Testis (tissue), 3 donors: ENCODE measurements around the gene SYT8. TPM values are rescaled to one million over a fixed set of nuclear protein-coding genes. Genes with fewer than 3 reads are reported as not detected.
"Not testable (repeated sequence)": the region's sequence is repeated elsewhere in the genome, so short reads cannot be mapped to it uniquely, and the experiment has no call there.

Source experiments
- DNase-seq: peaks from one replicate; pipeline ENCODE4 v3.0.0-alpha.2; 2019
- H3K27ac ChIP-seq, 2 donors: fragments of 200-600 bp; sonication (generic); one replicate each; pipeline ENCODE4 v1.5.1; 2019
- H3K27me3 ChIP-seq: fragments of 200-600 bp; sonication (generic); one replicate; pipeline ENCODE4 v1.5.1; 2019
- H3K36me3 ChIP-seq: fragments of 200-600 bp; sonication (generic); one replicate; pipeline ENCODE4 v1.5.1; 2017; ENCODE audit warnings: low read depth; ENCODE audit errors: missing control alignments
- H3K4me1 ChIP-seq: fragments of 200-600 bp; sonication (generic); one replicate; pipeline ENCODE4 v1.5.1; 2019
- H3K4me3 ChIP-seq, 2 donors: fragments of 200-600 bp; sonication (generic); one replicate each; pipeline ENCODE4 v1.5.1; 2017 to 2019
- H3K9me3 ChIP-seq: fragments of 200-600 bp; sonication (generic); one replicate; pipeline ENCODE4 v1.5.1; 2017
- POLR2A ChIP-seq: fragments of 450-650 bp; IDR thresholded peaks from one replicate; pipeline ENCODE4 v1.6.1; 2017; ENCODE audit warnings: antibody characterized with exemption, mild to moderate bottlenecking, moderate library complexity
- WGBS, 2 donors: methylation state at CpG; one replicate each; pipeline ENCODE4 v1.1.5; 2018; 5-methylcytosine and 5-hydroxymethylcytosine counted together
- intact Hi-C: fragments of 100-400 bp; cut with DNase I; formaldehyde crosslinking; loops from one replicate; pipeline ENCODE4 v1.15.1; 2023; ENCODE audit warnings: low total_unique reads
- polyA plus RNA-seq: library from polyadenylated mRNA; stranded (reverse); fragments of 350-450 nt; fragmentation: Illumina TruSeq; extraction: RNeasy Lipid Tissue Mini Kit (QIAGEN cat#74804); gene quantifications from one replicate; pipeline ENCODE4 v1.2.3, GENCODE V29; 2014; ENCODE audit warnings: low read depth, low replicate concordance; ENCODE audit not compliant: insufficient read depth
- total RNA-seq, 2 donors: library from RNA; depleted of rRNA; stranded (reverse); fragments of >200 nt; gene quantifications; one replicate each; pipeline ENCODE4 v1.2.3, GENCODE V29; 2016
- TF ChIP-seq, protein P1 (sequence below), 3 experiments: fragments of 450-650 bp in 2 of 3; fragments of 200-600 bp in 1 of 3; sonication (generic) in 1 of 3; IDR thresholded peaks; one replicate each; pipeline ENCODE4 v1.5.1; 2016 to 2019; ENCODE audit warnings: antibody characterized with exemption in 3 of 3, mild to moderate bottlenecking in 2 of 3, moderate library complexity in 1 of 3

The SYT8 gene
- total and polyA plus RNA-seq, 3 donors from 2014 or later = 0.98 to 2.7 (median 1.7) TPM

DNA sequence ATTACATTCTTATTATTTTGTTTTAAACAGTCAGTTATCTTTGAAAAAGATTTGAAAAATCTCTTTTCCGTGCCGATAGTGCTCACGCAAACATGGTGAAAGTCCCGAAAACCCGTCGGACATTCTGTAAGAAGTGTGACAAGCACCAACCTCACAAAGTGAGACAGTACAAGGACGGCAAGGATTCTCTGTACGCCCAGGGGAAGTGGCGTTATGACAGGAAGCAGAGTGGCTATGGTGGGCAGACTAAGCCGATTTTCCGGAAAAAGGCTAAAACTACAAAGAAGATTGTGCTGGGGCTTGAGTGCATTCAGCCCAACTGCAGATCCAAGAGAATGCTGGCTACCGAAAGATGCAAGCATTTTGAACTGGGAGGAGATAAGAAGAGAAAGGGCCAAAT, 42.3 kb upstream of the SYT8 start:
- Histone ChIP-seq H3K36me3 (no peaks in the 10 kb centered on the region), H3K27me3 (no peaks in the 10 kb centered on the region), H3K9me3 (no peaks in the 10 kb centered on the region), H3K4me3 (no peak overlapping the region), H3K27ac (no peak overlapping the region), H3K4me1 (no peaks in the 10 kb centered on the region)
- intact Hi-C loops = no loop called here
- no peak for TF ChIP-seq POLR2A
- TF ChIP-seq, protein P1, sequence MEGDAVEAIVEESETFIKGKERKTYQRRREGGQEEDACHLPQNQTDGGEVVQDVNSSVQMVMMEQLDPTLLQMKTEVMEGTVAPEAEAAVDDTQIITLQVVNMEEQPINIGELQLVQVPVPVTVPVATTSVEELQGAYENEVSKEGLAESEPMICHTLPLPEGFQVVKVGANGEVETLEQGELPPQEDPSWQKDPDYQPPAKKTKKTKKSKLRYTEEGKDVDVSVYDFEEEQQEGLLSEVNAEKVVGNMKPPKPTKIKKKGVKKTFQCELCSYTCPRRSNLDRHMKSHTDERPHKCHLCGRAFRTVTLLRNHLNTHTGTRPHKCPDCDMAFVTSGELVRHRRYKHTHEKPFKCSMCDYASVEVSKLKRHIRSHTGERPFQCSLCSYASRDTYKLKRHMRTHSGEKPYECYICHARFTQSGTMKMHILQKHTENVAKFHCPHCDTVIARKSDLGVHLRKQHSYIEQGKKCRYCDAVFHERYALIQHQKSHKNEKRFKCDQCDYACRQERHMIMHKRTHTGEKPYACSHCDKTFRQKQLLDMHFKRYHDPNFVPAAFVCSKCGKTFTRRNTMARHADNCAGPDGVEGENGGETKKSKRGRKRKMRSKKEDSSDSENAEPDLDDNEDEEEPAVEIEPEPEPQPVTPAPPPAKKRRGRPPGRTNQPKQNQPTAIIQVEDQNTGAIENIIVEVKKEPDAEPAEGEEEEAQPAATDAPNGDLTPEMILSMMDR (IDR thresholded peaks at IDR 0.05) = no peak
- no peak for DNase-seq
- WGBS, 2 donors = 80 to 86% methylated on average over 12 of the region's 12 CpGs

DNA sequence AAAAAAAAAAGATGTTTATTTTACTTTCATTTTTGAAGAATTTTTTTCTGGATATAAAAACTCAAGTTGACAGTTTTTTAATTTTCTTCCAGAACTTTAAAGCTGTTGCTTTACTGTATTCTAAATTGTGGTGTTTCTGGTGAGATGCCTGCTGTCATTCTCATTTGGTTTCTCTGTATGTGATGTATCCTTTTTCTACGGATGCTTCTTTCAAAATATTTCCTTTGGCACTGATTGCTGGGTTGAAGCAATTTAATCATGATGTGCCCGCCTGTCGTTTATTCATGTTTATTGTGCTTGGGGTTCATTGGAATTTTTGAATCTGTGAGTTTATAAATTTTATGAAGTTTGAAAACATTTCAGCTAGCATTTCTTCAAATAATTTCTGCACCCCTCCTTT, 41.7 kb upstream of the SYT8 start:
- no peaks in the 10 kb centered on the region for H3K9me3 ChIP-seq
- intact Hi-C loops = no loop called here
- H3K36me3 ChIP-seq = no peaks in the 10 kb centered on the region
- 73 to 75% methylated on average over 3 of the region's 3 CpGs for WGBS, 2 donors
- no peaks in the 10 kb centered on the region for H3K4me1 ChIP-seq
- H3K27ac ChIP-seq = no peak overlapping the region
- no peak overlapping the region for H3K4me3 ChIP-seq
- no peak for TF ChIP-seq POLR2A
- TF ChIP-seq, protein P1 (IDR thresholded peaks at IDR 0.05) = no peak
- DNase-seq = no peak
- no peaks in the 10 kb centered on the region for H3K27me3 ChIP-seq

DNA sequence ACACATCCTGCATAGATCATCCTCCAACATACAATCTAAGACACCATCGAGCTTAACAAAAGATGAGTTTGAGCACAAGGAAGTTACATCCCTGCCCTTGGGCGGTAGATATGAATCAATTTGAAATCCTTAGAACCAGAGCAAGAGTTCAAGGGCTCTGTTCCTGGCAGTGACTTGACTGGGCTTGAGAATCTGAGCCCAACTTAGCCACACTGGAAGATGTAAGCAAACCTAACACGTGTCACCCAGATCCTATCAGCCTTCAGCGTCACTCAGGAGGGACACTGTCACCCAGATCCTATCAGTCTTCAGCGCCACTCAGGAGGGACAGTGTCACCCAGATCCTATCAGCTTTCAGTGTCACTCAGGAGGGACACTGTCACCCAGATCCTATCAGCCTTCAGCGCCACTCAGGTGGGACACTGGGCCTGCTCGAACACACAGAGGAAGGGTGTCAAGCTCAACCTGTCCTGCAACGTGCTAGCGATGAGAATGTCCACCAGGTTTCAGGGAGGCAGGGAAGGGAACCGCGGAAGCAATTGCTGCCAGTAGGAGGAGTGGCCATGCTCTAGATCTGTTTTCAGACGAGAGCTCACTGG, 38.3 kb upstream of the SYT8 start:
- Histone ChIP-seq H3K27ac (no peak overlapping the region), H3K9me3 (no peaks in the 10 kb centered on the region), H3K4me1 (peaks cover 5% of the 10 kb centered on the region), H3K4me3 (no peak overlapping the region), H3K27me3 (no peaks in the 10 kb centered on the region), H3K36me3 (no peaks in the 10 kb centered on the region)
- no peak for DNase-seq
- WGBS, 2 donors = 85% methylated on average over 12 of the region's 12 CpGs
- intact Hi-C loops = no loop called here
- no peak for TF ChIP-seq POLR2A
- TF ChIP-seq, protein P1 (IDR thresholded peaks at IDR 0.05) = no peak

DNA sequence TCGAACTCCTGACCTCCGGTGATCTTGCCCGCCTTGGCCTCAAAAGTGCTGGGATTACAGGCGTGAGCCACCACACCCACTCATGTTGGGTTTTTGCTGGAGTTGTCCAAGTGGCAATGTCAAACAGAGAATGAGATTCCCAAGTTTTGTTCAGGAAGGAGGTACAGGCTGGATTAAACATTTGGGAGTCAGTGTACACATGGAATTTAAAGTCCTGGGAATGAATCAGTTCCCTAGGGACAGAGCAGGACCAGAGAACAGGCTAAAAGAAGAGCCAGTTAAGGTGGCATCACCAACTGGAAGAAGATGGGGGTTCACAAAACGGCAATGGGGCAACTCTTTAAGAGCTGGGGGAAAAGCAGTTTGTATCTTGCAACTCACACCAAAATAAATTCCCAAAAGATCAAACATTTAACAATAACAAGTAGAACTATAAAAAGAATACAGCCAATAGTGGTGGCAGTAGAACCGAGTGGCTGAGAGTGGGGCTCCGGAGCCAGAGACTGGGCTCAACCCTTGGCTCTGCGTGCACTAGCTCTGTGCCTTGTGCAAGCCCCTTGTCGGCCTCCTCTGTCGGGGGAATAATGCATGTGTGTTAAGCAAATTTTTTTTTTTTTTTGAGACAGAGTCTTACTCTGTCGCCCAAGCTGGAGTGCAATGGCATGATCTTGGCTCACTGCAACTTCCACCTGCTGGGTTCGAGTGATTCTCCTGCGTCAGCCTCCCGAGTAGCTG, 37.2 kb upstream of the SYT8 start:
- Histone ChIP-seq H3K4me1 (peaks cover 5% of the 10 kb centered on the region), H3K4me3 (no peak overlapping the region), H3K9me3 (no peaks in the 10 kb centered on the region), H3K27me3 (no peaks in the 10 kb centered on the region), H3K36me3 (no peaks in the 10 kb centered on the region), H3K27ac (no peak overlapping the region)
- no peak for DNase-seq
- intact Hi-C loops = no loop called here
- WGBS, 2 donors = 89 to 91% methylated on average over 14 of the region's 14 CpGs
- TF ChIP-seq, protein P1 (IDR thresholded peaks at IDR 0.05) = no peak
- TF ChIP-seq POLR2A = no peak

DNA sequence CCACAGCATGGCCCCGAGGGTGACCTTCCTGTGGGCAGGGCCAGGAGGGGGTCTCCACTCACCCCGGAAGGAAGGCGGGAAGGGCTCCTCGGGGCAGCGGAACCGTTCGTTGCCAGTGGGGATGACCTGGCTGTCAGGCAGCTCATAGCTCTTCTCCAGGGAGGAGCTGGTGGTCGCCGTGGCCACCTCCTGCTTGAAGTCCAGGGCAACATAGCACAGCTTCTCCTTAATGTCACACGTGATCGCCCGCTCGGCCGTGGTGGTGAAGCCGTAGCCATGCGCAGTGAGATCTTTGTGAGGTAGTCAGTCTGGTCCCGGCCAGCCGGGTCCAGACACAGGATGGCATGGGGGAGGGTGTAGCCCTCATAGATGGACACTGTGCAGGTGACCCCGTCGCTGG, 31.5 kb upstream of the SYT8 start:
- no peak for TF ChIP-seq POLR2A
- TF ChIP-seq, protein P1 (IDR thresholded peaks at IDR 0.05) = no peak
- intact Hi-C loops = no loop called here
- Histone ChIP-seq H3K27me3 (no peaks in the 10 kb centered on the region), H3K9me3 (no peaks in the 10 kb centered on the region), H3K36me3 (no peaks in the 10 kb centered on the region), H3K4me3 (no peak overlapping the region), H3K4me1 (peaks cover 17% of the 10 kb centered on the region), H3K27ac (no peak overlapping the region)
- no peak for DNase-seq
- 80 to 93% methylated on average over 9 to 20 of the region's 20 CpGs for WGBS, 2 donors

DNA sequence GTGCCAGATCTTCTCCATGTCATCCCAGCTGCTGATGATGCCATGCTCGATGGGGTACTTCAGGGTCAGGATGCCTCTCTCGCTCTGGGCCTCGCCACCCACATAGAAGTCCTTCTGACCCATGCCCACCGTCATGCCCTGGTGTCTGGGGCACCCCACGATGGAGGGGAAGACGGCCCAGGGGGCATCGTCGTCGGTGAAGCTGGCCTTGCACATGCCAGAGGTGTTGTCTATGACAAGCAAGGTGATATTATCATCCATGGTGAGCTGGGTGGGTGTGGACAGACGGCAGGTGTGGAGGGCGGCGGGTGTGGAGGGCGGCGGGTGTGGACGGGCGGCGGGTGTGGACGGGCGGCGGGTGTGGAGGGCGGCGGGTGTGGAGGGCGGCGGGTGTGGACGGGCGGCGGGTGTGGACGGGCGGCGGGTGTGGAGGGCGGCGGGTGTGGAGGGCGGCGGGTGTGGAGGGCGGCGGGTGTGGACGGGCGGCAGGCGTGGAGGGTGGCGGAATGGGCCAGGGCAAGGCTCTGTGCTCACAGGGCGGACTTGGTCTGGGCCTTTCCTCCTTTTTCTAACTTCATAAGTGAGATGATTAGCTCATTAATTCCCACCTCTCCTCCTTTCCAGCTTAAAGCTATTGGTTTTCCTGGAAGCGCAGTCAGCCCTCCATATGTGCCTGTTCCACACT, 30.8 kb upstream of the SYT8 start:
- H3K27me3 ChIP-seq, H3K27ac ChIP-seq, intact Hi-C loops, H3K4me3 ChIP-seq, DNase-seq, H3K36me3 ChIP-seq, H3K9me3 ChIP-seq: not testable (repeated sequence)
- H3K4me1 ChIP-seq = peaks cover 17% of the 10 kb centered on the region
- WGBS, 2 donors = 79 to 95% methylated on average over 23 to 37 of the region's 42 CpGs
